Measurements from ENCODE around the gene ZNF599.
A peak's percentile ranks its signal among the peaks of the same experiment; 100 is the strongest.

The ZNF599 gene

DNA sequence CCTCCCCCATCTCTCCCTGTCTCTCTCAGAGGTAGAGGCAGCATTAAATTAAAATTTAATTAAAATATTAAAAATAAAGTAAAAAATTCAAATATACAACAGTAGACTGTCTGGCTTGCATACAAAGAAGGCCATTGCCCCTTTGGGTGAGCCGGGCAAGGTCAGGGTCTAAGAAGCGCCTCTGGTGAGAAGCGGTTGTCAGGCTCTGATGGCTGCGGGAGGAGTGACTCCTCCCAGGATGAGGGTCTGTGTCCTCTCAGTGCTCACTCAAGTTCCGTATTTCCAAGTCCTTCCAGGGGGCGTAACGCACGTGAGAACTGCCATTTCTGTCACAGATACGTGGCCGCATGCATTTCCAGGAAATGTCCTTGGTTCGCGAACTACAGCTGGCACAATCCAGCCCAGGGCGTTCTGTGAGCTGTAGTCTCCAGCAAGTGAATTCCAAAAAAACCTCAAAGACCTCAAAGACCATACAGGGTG, 39.7 kb downstream of the ZNF599 start:
- H3K9me3 ChIP-seq (ENCODE audit: insufficient read depth, low read length, severe bottlenecking): no peaks in the 10 kb centered on the region
- TF ChIP-seq EZH2 (IDR thresholded peaks at IDR 0.05; ENCODE audit: borderline replicate concordance, low read depth, low read length, severe bottlenecking): no peak
- TF ChIP-seq, protein P1, sequence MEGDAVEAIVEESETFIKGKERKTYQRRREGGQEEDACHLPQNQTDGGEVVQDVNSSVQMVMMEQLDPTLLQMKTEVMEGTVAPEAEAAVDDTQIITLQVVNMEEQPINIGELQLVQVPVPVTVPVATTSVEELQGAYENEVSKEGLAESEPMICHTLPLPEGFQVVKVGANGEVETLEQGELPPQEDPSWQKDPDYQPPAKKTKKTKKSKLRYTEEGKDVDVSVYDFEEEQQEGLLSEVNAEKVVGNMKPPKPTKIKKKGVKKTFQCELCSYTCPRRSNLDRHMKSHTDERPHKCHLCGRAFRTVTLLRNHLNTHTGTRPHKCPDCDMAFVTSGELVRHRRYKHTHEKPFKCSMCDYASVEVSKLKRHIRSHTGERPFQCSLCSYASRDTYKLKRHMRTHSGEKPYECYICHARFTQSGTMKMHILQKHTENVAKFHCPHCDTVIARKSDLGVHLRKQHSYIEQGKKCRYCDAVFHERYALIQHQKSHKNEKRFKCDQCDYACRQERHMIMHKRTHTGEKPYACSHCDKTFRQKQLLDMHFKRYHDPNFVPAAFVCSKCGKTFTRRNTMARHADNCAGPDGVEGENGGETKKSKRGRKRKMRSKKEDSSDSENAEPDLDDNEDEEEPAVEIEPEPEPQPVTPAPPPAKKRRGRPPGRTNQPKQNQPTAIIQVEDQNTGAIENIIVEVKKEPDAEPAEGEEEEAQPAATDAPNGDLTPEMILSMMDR (IDR thresholded peaks at IDR 0.05; ENCODE audit: borderline replicate concordance, extremely low read depth, low read length, poor library complexity, severe bottlenecking): no peak
- peaks cover 20% of the 10 kb centered on the region for H3K79me2 ChIP-seq (ENCODE audit: insufficient read depth, low read length)
- no peaks in the 10 kb centered on the region for H3K27me3 ChIP-seq (ENCODE audit: insufficient read depth, low read length, poor library complexity)
- peak overlapping the region; percentile 95 for H3K9ac ChIP-seq (ENCODE audit: low read depth, low read length)
- H3K4me2 ChIP-seq (ENCODE audit: insufficient read depth, low read length): peak overlapping the region; percentile 93
- H2AFZ ChIP-seq (ENCODE audit: low read depth, low read length): peak overlapping the region; percentile 95
- peaks cover 16% of the 10 kb centered on the region for H3K36me3 ChIP-seq (ENCODE audit: insufficient read depth, low read length)
- ATAC-seq (ENCODE audit: insufficient read depth, low read depth) (peak; percentile 52), DNase-seq (peak; percentile 69)
- H3K4me1 ChIP-seq (ENCODE audit: insufficient read depth, low read length): peaks cover 37% of the 10 kb centered on the region
- peak overlapping the region; percentile 88 for H3K27ac ChIP-seq (ENCODE audit: low read length)
- H4K20me1 ChIP-seq (ENCODE audit: insufficient read depth, low read length): no peaks in the 10 kb centered on the region
- H3K4me3 ChIP-seq (ENCODE audit: low read depth in 1 of 2, low read length in 2 of 2): peak overlapping the region; percentile 74 to 93

DNA sequence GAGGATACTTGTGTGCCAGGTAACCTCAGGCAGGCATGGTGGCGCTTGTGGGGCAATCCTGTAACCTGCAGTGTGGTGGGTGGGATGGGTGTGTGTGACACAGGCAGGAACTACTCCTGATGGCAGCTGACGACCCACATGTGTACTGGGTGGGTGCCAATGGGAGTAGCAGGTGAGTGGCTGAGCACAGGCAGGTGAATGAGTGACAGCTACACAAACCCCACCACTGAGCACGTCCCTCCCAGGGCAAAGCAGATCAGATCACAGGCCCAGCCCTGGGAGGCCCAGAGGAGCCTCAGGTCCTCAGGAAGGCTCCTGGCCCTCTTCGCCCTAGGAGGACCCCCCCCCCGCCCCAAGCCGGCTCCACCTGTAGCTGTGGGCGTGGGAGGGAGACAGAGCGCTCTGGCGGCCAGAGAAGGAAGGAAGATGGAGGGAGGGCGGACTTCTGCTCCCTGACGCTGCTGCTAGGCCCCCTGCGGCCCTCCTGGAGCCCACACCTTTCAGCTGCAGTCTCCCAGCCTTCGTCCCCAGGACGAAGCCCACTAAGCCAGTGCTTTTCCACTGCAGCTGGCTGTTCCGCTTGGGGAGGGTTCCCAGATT, 40.3 kb downstream of the ZNF599 start:
- H3K4me3 ChIP-seq (ENCODE audit: low read depth in 1 of 2, low read length in 2 of 2): peak overlapping the region; percentile 74 to 93; a peak in 3 of 4 replicates
- no peak for ATAC-seq (ENCODE audit: insufficient read depth, low read depth)

DNA sequence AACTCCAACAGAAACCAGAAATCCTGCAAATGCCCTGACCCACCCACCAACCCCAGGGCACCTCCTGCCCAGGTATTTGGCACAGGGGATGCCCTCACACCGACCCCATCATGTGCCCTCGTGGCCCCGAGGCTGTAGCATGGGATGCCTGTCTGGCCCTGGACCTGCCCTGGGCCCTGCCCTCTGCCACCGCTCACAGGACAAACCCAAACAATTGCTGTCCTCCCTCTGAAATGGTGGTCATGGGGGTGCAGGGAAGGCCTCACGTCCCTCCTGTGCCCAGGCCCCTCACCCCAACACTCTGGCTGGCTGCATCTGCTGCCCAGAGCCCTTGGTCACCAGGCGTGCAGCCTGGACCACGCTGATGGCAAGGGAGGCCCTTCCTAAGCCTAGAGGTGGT, 41.1 kb downstream of the ZNF599 start:
- Histone ChIP-seq H3K4me3 (ENCODE audit: low read depth in 1 of 2, low read length in 2 of 2) (no peak overlapping the region), H3K4me1 (ENCODE audit: insufficient read depth, low read length) (peaks cover 37% of the 10 kb centered on the region)

More for the DNA sequence above, 40.3 kb downstream of the ZNF599 start:
- Histone ChIP-seq H3K36me3 (ENCODE audit: insufficient read depth, low read length) (peaks cover 13% of the 10 kb centered on the region), H3K27ac (ENCODE audit: low read length) (peak overlapping the region; percentile 88), H2AFZ (ENCODE audit: low read depth, low read length) (peak overlapping the region; percentile 42; the same call in 1 of the 2 replicates), H3K4me1 (ENCODE audit: insufficient read depth, low read length) (peaks cover 37% of the 10 kb centered on the region), H3K9ac (ENCODE audit: low read depth, low read length) (peak overlapping the region; percentile 95), H4K20me1 (ENCODE audit: insufficient read depth, low read length) (no peaks in the 10 kb centered on the region), H3K27me3 (ENCODE audit: insufficient read depth, low read length, poor library complexity) (peaks cover 2% of the 10 kb centered on the region), H3K4me2 (ENCODE audit: insufficient read depth, low read length) (peak overlapping the region; percentile 93), H3K9me3 (ENCODE audit: insufficient read depth, low read length, severe bottlenecking) (no peaks in the 10 kb centered on the region), H3K79me2 (ENCODE audit: insufficient read depth, low read length) (peaks cover 20% of the 10 kb centered on the region)
- TF ChIP-seq, protein P1 (IDR thresholded peaks at IDR 0.05; ENCODE audit: borderline replicate concordance, extremely low read depth, low read length, poor library complexity, severe bottlenecking): no peak
- TF ChIP-seq EZH2 (IDR thresholded peaks at IDR 0.05; ENCODE audit: borderline replicate concordance, low read depth, low read length, severe bottlenecking): no peak
- no peak for DNase-seq

More for the DNA sequence above, 41.1 kb downstream of the ZNF599 start:
- 0 out of 2 replicates have a peak overlapping the region, but pooled peaks have one; percentile 93 for H3K4me2 ChIP-seq (ENCODE audit: insufficient read depth, low read length)
- TF ChIP-seq, protein P1 (IDR thresholded peaks at IDR 0.05; ENCODE audit: borderline replicate concordance, extremely low read depth, low read length, poor library complexity, severe bottlenecking): no peak
- TF ChIP-seq EZH2 (IDR thresholded peaks at IDR 0.05; ENCODE audit: borderline replicate concordance, low read depth, low read length, severe bottlenecking): no peak
- peaks cover 4% of the 10 kb centered on the region for H3K27me3 ChIP-seq (ENCODE audit: insufficient read depth, low read length, poor library complexity)
- H3K79me2 ChIP-seq (ENCODE audit: insufficient read depth, low read length): peaks cover 20% of the 10 kb centered on the region
- no peak overlapping the region for H3K27ac ChIP-seq (ENCODE audit: low read length)
- no peak overlapping the region for H3K9ac ChIP-seq (ENCODE audit: low read depth, low read length)
- H3K36me3 ChIP-seq (ENCODE audit: insufficient read depth, low read length): peaks cover 11% of the 10 kb centered on the region
- no peak overlapping the region for H2AFZ ChIP-seq (ENCODE audit: low read depth, low read length)
- ATAC-seq (ENCODE audit: insufficient read depth, low read depth): no peak
- H4K20me1 ChIP-seq (ENCODE audit: insufficient read depth, low read length): no peaks in the 10 kb centered on the region
- no peaks in the 10 kb centered on the region for H3K9me3 ChIP-seq (ENCODE audit: insufficient read depth, low read length, severe bottlenecking)
- DNase-seq: no peak

Data from DND-41 (cell line).